HepG2 (cell line): ENCODE measurements around the gene ADCYAP1R1. TPM values are rescaled to one million over a fixed set of nuclear protein-coding genes. Genes with fewer than 3 reads are reported as not detected.

ENCODE experiments used
- ATAC-seq: fragments of 200-7000 bp; cut with Tn5 transposase; 3 replicates; pipeline ENCODE4 v1.9.1; 2020; ENCODE audit warnings: mild to moderate bottlenecking, moderate library complexity
- BruUV-seq: library from RNA; stranded (reverse); fragments of 400-500 nt; replicated peaks from 2 replicates; lab custom pipeline; 2021; lab: Mats Ljungman, UMichigan
- CTCF ChIA-PET: fragments of 300-600 bp; formaldehyde crosslinking; extraction: SDS; loops from one replicate; lab custom pipeline; 2021; ENCODE audit warnings: low total read pairs, inconsistent platforms, low intra/inter-chr PET ratio; lab: Yijun Ruan, JAX
- POLR2A ChIA-PET: fragments of 350-600 bp; sonication (Branson Sonifier 250); formaldehyde crosslinking; loops from one replicate; lab custom pipeline; 2020; ENCODE audit warnings: antibody characterized with exemption, inconsistent platforms; lab: Yijun Ruan, JAX
- DNase-seq: peaks from one replicate; pipeline ENCODE4 v3.0.0-alpha.2; 2015; ENCODE audit warnings: low spot score
- FAIRE-seq: peaks from 3 replicates; lab custom pipeline; 2011; peaks lifted over from hg19 to GRCh38; lab: Jason Lieb, UNC
- H2AFZ ChIP-seq: one replicate; pipeline ENCODE4 v1.6.1; 2011; ENCODE audit warnings: low read length, inconsistent platforms
- H3K27ac ChIP-seq: fragments of 300-600 bp; 3 replicates; pipeline ENCODE4 v1.8.0; 2011; ENCODE audit warnings: mixed run types, mild to moderate bottlenecking, mixed read lengths, low read length, inconsistent platforms; ENCODE audit not compliant: insufficient read depth; ENCODE audit errors: extremely low read length
- H3K27me3 ChIP-seq, 2 experiments: fragments of 200-600 bp in 1 of 2; 2 replicates in 1 of 2; 3 replicates in 1 of 2; pipeline versions ENCODE4 v1.6.0 to v1.8.0; 2011; ENCODE audit warnings: low read length in 2 of 2, mild to moderate bottlenecking in 2 of 2, moderate library complexity in 2 of 2, inconsistent platforms in 1 of 2; ENCODE audit not compliant: insufficient read depth in 2 of 2, control insufficient read depth in 1 of 2
- H3K36me3 ChIP-seq, 2 experiments: fragments of 200-600 bp in 1 of 2; replicated peaks in 1 of 2; 2 replicates in 1 of 2; 3 replicates in 1 of 2; pipeline versions ENCODE4 v1.5.1 to v1.8.0; 2011; ENCODE audit warnings: low read length in 2 of 2, inconsistent platforms in 1 of 2; ENCODE audit not compliant: insufficient read depth in 2 of 2, control insufficient read depth in 1 of 2
- H3K4me1 ChIP-seq: 2 replicates; pipeline ENCODE4 v1.5.1; 2012; ENCODE audit warnings: low read length, inconsistent platforms; ENCODE audit not compliant: insufficient read depth
- H3K4me2 ChIP-seq: 2 replicates; pipeline ENCODE4 v1.6.0; 2011; ENCODE audit warnings: low read depth, low read length, inconsistent platforms
- H3K4me3 ChIP-seq, 3 experiments: fragments of 200-600 bp in 1 of 3; sonication (generic), shearing (Covaris generic) in 1 of 3; replicated peaks in 1 of 3; 2 replicates each; pipeline ENCODE4 v1.5.1; 2011 to 2016; ENCODE audit warnings: low read length in 3 of 3, inconsistent platforms in 2 of 3, low read depth in 2 of 3, mild to moderate bottlenecking in 2 of 3, control low read depth in 1 of 3, mixed read lengths in 1 of 3; ENCODE audit not compliant: insufficient read depth in 1 of 3
- H3K79me2 ChIP-seq: one replicate; pipeline ENCODE4 v1.6.1; 2011; ENCODE audit warnings: low read length, inconsistent platforms; ENCODE audit not compliant: insufficient read depth
- H3K9ac ChIP-seq: 2 replicates; pipeline ENCODE4 v1.6.0; 2011; ENCODE audit warnings: mild to moderate bottlenecking, low read depth, low read length, inconsistent platforms; ENCODE audit not compliant: insufficient read depth
- H3K9me3 ChIP-seq: 2 replicates; pipeline ENCODE4 v1.5.1; 2012; ENCODE audit warnings: mild to moderate bottlenecking, low read length
- H4K20me1 ChIP-seq: 2 replicates; pipeline ENCODE4 v1.6.0; 2011; ENCODE audit warnings: inconsistent platforms, mild to moderate bottlenecking, low read length, moderate library complexity; ENCODE audit not compliant: insufficient read depth
- MAFG ChIP-seq: sonication (generic); formaldehyde crosslinking; IDR thresholded peaks from 2 replicates; pipeline ENCODE4 v1.5.1; 2020; ENCODE audit warnings: mild to moderate bottlenecking, missing genetic modification reagents
- MAFK ChIP-seq, 2 experiments: IDR thresholded peaks in 1 of 2; conservative IDR thresholded peaks in 1 of 2; 2 replicates each; pipeline ENCODE4 v1.6.1; 2011; ENCODE audit warnings: improper control_type of control experiment in 2 of 2, low read length in 2 of 2
- MYNN ChIP-seq: sonication (generic); formaldehyde crosslinking; IDR thresholded peaks from 2 replicates; pipeline ENCODE4 v1.4.0; 2020; ENCODE audit warnings: mild to moderate bottlenecking, low read depth, missing genetic modification reagents
- NFE2 ChIP-seq: sonication (generic); formaldehyde crosslinking; IDR thresholded peaks from 2 replicates; pipeline ENCODE4 v1.4.0; 2020; ENCODE audit warnings: missing genetic modification reagents
- SAP130 ChIP-seq: IDR thresholded peaks from 2 replicates; pipeline ENCODE4 v1.6.1; 2016; ENCODE audit warnings: low read depth
- SOX6 ChIP-seq, 2 experiments: fragments of 450-650 bp in 1 of 2; sonication (generic) in 1 of 2; formaldehyde crosslinking in 1 of 2; IDR thresholded peaks; 2 replicates each; pipeline versions ENCODE4 v1.4.0 to v1.6.1; 2017 to 2020; ENCODE audit warnings: antibody characterized with exemption in 1 of 2, mild to moderate bottlenecking in 1 of 2, missing genetic modification reagents in 1 of 2
- ZNF703 ChIP-seq: sonication (generic); formaldehyde crosslinking; IDR thresholded peaks from 2 replicates; pipeline ENCODE4 v1.5.1; 2020; ENCODE audit warnings: missing genetic modification reagents, mild to moderate bottlenecking, moderate library complexity, borderline replicate concordance
- ZNF768 ChIP-seq: sonication (generic); formaldehyde crosslinking; IDR thresholded peaks from 2 replicates; pipeline ENCODE4 v1.4.0; 2020; ENCODE audit warnings: missing genetic modification reagents
- WGBS: methylation state at CpG from one replicate; pipeline ENCODE4 v1.1.6; 2017; ENCODE audit warnings: low lambda C conversion rate; 5-methylcytosine and 5-hydroxymethylcytosine counted together
- in situ Hi-C: cut with HindIII; loops from 2 replicates; pipeline ENCODE4 v1.10.0; 2017; ENCODE audit warnings: low pct_unique_long_range_greater_than_20kb; ENCODE audit not compliant: extremely low pct_ligation_motif_present
- intact Hi-C: fragments of 100-400 bp; cut with micrococcal nuclease; formaldehyde crosslinking; loops from one replicate; pipeline ENCODE4 v1.10.0; 2022; ENCODE audit not compliant: unreplicated experiment
- polyA plus RNA-seq, 8 experiments: library from polyadenylated mRNA; depleted of rRNA in 3 of 8; stranded (reverse) in 7 of 8; unstranded in 1 of 8; fragments of >200 nt; fragmentation: Illumina TruSeq in 4 of 8; extraction: Trizol in 4 of 8; gene quantifications; 2 replicates each; pipeline versions ENCODE4 v1.2.1 to v1.2.3, GENCODE V29; 2011 to 2016; ENCODE audit warnings: low read depth in 4 of 8, missing spikeins in 1 of 8, mixed read lengths in 1 of 8; ENCODE audit not compliant: insufficient read depth in 1 of 8
- total RNA-seq, 5 experiments: library from RNA; depleted of rRNA; stranded (reverse); fragments of >200 nt; fragmentation: Illumina TruSeq; extraction: Trizol; gene quantifications; 2 replicates each; pipeline ENCODE4 v1.2.3, GENCODE V29; 2016; ENCODE audit warnings: low read depth in 1 of 5

The ADCYAP1R1 gene
- total and polyA plus RNA-seq, 2 of the 13 experiments (the other 11 are each of a cell fraction or from before 2014, with no cell fraction given) = not detected

DNA sequence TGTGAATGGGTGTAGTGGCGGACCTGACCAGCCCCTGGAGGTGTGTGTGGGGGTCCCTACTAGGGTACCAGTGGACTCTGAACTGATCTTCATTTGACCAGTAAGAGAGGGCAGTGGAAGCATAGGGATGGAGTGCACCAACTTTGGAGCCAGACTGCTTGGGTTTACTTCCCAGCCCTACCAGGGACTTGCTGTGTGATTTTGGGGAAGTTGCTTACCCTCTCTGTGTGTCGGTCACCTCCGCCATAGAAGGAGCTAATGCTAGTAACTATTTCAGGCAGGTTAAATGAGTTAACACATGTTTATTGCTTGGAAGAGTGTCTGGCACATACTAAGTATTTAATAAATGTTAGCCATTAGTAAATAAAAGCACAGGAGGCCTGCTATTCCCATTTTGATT is 6.6 kb downstream of the ADCYAP1R1 start:
- Histone ChIP-seq H3K27me3 (peaks cover 0 to 9% of the 10 kb centered on the region in 2 experiments; a peak in 3 of 5 replicates), H4K20me1 (no peaks in the 10 kb centered on the region), H3K4me2 (no peak overlapping the region), H3K9me3 (no peaks in the 10 kb centered on the region), H3K4me3 (no peak overlapping the region), H2AFZ (no peak overlapping the region), H3K36me3 (no peaks in the 10 kb centered on the region), H3K27ac (no peak overlapping the region), H3K9ac (no peak overlapping the region), H3K79me2 (no peaks in the 10 kb centered on the region), H3K4me1 (no peaks in the 10 kb centered on the region)
- POLR2A ChIA-PET = no interaction called here
- CTCF ChIA-PET = no interaction called here
- TF ChIP-seq ZNF768 (CRISPR knock-in tag) (peak; percentile 62; the same call in 1 of the 2 replicates), MAFG (no peak), SAP130 (CRISPR knock-in tag) (no peak)
- no TSS peak for BruUV-seq
- ATAC-seq (no peak), FAIRE-seq (no peak), DNase-seq (no peak)
- 10% methylated on average over 3 of the region's 3 CpGs for WGBS
- in situ Hi-C loops = no loop called here
- intact Hi-C loops = no loop called here

GRCh38 chr7:31059551-31059950 is 7.4 kb downstream of the ADCYAP1R1 start:
- Histone ChIP-seq H3K36me3 (no peaks in the 10 kb centered on the region), H3K4me1 (no peaks in the 10 kb centered on the region), H3K9ac (no peak overlapping the region), H2AFZ (no peak overlapping the region), H3K27me3 (peaks cover 0 to under 1% of the 10 kb centered on the region in 2 experiments; a peak in 2 of 5 replicates), H3K27ac (no peak overlapping the region), H3K79me2 (no peaks in the 10 kb centered on the region), H3K4me3 (no peak overlapping the region), H4K20me1 (no peaks in the 10 kb centered on the region), H3K9me3 (no peaks in the 10 kb centered on the region), H3K4me2 (no peak overlapping the region)
- intact Hi-C loops = no loop called here
- ChIA-PET CTCF (no interaction called here), POLR2A (no interaction called here)
- TF ChIP-seq MAFK (conservative IDR thresholded peaks at IDR 0.05 in 1 of 2, IDR thresholded peaks at IDR 0.05 in 1 of 2; ENCODE audit: low read length in 2 of 2) = no peak
- no peak for TF ChIP-seq SOX6 (IDR thresholded peaks at IDR 0.05)
- no peak for TF ChIP-seq SOX6 (CRISPR knock-in tag; IDR thresholded peaks at IDR 0.05)
- no peak for TF ChIP-seq NFE2
- no peak for TF ChIP-seq ZNF703
- TF ChIP-seq MYNN = no peak
- DNase-seq (no peak), FAIRE-seq (no peak), ATAC-seq (no peak)
- in situ Hi-C loops = no loop called here
- 34% methylated on average over 5 of the region's 8 CpGs for WGBS
- BruUV-seq = no TSS peak
